Choroid plexus epithelial cell (primary cell): ENCODE data around the gene MRGPRX2.

Experiments
- DNase-seq: peaks from one replicate; pipeline ENCODE4 v3.0.0-alpha.2; 2010; ENCODE audit warnings: low read depth
- H3K4me3 ChIP-seq: 2 replicates; pipeline ENCODE4 v1.5.1; 2011; ENCODE audit warnings: low read depth, mild to moderate bottlenecking, control low read depth, low read length, moderate library complexity
- TF ChIP-seq, protein P1 (sequence below): conservative IDR thresholded peaks from 2 replicates; pipeline ENCODE4 v1.5.1; 2011; ENCODE audit warnings: low read depth, mild to moderate bottlenecking, control low read depth, inconsistent platforms, low read length, moderate library complexity

Gene MRGPRX2

DNA sequence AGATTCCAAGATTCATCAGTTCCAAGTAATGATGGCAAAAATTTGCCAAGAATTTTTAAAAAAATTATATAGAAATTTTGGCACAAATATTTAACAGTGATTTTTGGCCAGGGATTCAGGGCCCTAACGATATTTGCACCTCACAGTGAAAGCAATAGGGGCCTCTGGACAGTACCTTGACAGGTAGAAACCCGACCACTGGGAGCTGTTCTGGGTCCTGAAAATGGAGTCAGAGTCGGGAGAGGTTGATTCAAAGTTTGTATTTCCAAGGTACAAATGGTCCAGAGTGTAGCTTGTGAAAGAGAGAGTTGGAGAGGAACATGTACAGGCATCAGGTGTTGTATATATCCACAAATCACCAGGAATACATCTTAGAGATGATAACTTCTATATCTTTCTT lies 41.6 kb downstream of the MRGPRX2 start:
- H3K4me3 ChIP-seq: no peak overlapping the region
- TF ChIP-seq, protein P1, sequence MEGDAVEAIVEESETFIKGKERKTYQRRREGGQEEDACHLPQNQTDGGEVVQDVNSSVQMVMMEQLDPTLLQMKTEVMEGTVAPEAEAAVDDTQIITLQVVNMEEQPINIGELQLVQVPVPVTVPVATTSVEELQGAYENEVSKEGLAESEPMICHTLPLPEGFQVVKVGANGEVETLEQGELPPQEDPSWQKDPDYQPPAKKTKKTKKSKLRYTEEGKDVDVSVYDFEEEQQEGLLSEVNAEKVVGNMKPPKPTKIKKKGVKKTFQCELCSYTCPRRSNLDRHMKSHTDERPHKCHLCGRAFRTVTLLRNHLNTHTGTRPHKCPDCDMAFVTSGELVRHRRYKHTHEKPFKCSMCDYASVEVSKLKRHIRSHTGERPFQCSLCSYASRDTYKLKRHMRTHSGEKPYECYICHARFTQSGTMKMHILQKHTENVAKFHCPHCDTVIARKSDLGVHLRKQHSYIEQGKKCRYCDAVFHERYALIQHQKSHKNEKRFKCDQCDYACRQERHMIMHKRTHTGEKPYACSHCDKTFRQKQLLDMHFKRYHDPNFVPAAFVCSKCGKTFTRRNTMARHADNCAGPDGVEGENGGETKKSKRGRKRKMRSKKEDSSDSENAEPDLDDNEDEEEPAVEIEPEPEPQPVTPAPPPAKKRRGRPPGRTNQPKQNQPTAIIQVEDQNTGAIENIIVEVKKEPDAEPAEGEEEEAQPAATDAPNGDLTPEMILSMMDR: no peak
- no peak for DNase-seq

GRCh38 chr11:19013181-19013857 lies 47.2 kb downstream of the MRGPRX2 start:
- DNase-seq: no peak
- TF ChIP-seq, protein P1: no peak
- H3K4me3 ChIP-seq: no peak overlapping the region

- H3K4me3 ChIP-seq: no peak overlapping the region
- DNase-seq: no peak
- TF ChIP-seq, protein P1: no peak
These were observed 47.9 kb downstream of the MRGPRX2 start for GRCh38 chr11:19012636-19013035.
